BLaER1 treated with 17β-estradiol and CSF1 and Interleukin-3, amounts not matched to agents 10 nM and 100 nM (cell line): ENCODE data around the gene SERPIND1.

ENCODE experiments used
- H3K27ac ChIP-seq, 11 experiments: shearing (Covaris generic); formaldehyde crosslinking; 2 replicates each; pipeline ENCODE4 v1.8.1; 2022
- H3K27me3 ChIP-seq, 11 experiments: shearing (Covaris generic); formaldehyde crosslinking; 2 replicates each; pipeline ENCODE4 v1.8.1; 2022
- H3K36me3 ChIP-seq, 11 experiments: shearing (Covaris generic); formaldehyde crosslinking; 2 replicates each; pipeline ENCODE4 v1.8.1; 2022
- H3K4me1 ChIP-seq, 10 experiments: shearing (Covaris generic); formaldehyde crosslinking; 2 replicates each; pipeline ENCODE4 v1.8.1; 2022
- H3K4me2 ChIP-seq, 11 experiments: shearing (Covaris generic); formaldehyde crosslinking; 2 replicates each; pipeline ENCODE4 v1.8.1; 2022
- H3K4me3 ChIP-seq, 10 experiments: shearing (Covaris generic); formaldehyde crosslinking; 2 replicates each; pipeline ENCODE4 v1.8.1; 2022
- H3K9ac ChIP-seq, 11 experiments: shearing (Covaris generic); formaldehyde crosslinking; 2 replicates each; pipeline ENCODE4 v1.8.1; 2022
- H3K9me3 ChIP-seq, 11 experiments: shearing (Covaris generic); formaldehyde crosslinking; replicated peaks in 1 of 11; 2 replicates each; pipeline ENCODE4 v1.8.1; 2022
- H4K20me1 ChIP-seq, 11 experiments: shearing (Covaris generic); formaldehyde crosslinking; 2 replicates each; pipeline ENCODE4 v1.8.1; 2022
- Cebpa-rat ChIP-seq, 11 experiments: shearing (Covaris generic); IDR thresholded peaks; 2 replicates each; pipeline ENCODE4 v1.8.1; 2022

The SERPIND1 gene

DNA sequence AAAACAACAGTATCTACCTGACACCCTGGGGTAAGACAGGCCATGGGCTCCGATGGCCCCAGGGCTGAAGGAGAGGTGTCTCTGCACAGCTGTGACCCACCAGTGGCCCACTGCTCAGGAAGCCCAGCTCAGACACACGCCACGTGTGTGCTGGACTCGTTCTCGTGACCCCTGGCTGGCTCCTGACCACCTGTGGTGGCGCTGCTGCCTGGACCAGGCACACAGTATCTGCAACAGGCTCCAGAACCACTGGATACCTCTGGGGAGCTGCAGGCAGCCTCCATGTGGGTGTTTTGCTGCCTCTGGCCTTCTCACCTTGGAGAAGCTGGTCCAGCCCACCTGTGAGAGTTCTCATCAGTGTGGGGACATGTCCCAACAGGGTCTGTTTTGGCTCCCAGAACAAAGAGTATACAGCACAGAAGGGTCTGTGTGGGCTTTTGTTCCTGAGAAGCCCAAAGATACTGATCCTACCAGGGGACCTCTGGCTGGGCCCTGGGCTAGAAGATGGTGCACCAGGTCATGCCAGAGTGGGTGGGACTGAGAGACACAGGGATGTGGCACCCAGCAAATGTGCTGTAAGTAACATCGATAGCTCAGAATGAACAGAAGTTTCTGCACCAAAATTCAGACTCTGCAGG, 21.7 kb upstream of the SERPIND1 start:
- H3K9ac ChIP-seq = peak overlapping the region in 2 of 11 experiments; percentile 21 to 29; a peak in 1 of 22 replicates
- 0 out of 22 replicates have a peak overlapping the region, but pooled peaks of 1 of the 11 experiments have one; percentile 11 for H3K27ac ChIP-seq
- no peaks in the 10 kb centered on the region for H3K27me3 ChIP-seq
- peaks cover 36 to 47% (median 42%) of the 10 kb centered on the region in 10 experiments for H3K4me1 ChIP-seq
- TF ChIP-seq Cebpa-rat (IDR thresholded peaks at IDR 0.05) = no peak
- H4K20me1 ChIP-seq = peaks cover 8 to 52% (median 32%) of the 10 kb centered on the region in 11 experiments; a peak in 15 of 22 replicates
- H3K4me2 ChIP-seq = peak overlapping the region in 3 of 11 experiments; percentile 86 to 91 (median 89); a peak in 5 of 22 replicates
- H3K4me3 ChIP-seq = no peak overlapping the region
- H3K36me3 ChIP-seq = peaks cover 51 to 88% (median 69%) of the 10 kb centered on the region in 11 experiments
- H3K9me3 ChIP-seq = no peaks in the 10 kb centered on the region

DNA sequence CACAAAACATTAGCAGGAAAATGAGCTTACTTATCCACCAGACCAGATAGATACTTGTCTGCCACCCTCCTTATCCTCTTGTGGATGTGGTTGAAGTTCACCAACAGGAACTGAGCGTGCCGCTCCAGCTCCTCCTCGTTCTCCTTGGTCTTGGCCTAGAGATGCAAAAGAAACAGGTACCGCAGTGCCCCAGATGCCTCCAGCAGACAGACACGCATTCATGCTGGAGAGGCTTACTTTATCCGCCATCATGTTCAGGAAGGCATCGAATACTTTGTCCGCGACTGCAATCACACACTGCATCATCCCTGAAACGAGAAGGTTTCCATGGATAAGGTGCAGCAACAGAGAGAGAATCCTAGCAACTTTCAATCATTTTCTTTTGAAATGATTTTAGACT, 21.0 kb upstream of the SERPIND1 start:
- Histone ChIP-seq H3K4me3 (no peak overlapping the region), H3K4me1 (peaks cover 36 to 46% (median 42%) of the 10 kb centered on the region in 10 experiments), H3K27ac (no peak overlapping the region), H3K36me3 (peaks cover 51 to 88% (median 68%) of the 10 kb centered on the region in 11 experiments), H3K27me3 (no peaks in the 10 kb centered on the region), H3K4me2 (no peak overlapping the region), H3K9me3 (no peaks in the 10 kb centered on the region), H3K9ac (no peak overlapping the region), H4K20me1 (peaks cover 8 to 48% (median 30%) of the 10 kb centered on the region in 11 experiments; a peak in 15 of 22 replicates)
- TF ChIP-seq Cebpa-rat (IDR thresholded peaks at IDR 0.05) = no peak

DNA sequence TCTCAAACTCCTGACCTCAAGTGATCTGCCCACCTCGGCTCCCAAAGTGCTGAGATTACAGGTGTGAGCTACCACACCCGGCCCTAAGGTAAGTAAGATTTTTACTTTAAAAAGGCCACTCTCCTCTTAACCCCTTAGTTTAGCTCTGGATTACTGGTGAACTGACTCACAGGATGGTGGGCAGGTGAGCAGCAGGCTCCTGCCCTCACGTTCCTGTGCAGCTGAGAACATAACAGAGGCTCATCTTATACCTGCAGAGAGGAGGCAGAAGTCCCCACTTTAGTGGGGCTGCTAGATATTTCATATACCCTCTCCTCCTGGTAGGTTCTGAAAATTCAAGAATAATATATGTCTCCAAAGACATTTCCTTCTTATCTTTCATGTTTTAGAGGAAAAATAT, 17.1 kb upstream of the SERPIND1 start:
- Histone ChIP-seq H3K4me3 (no peak overlapping the region), H3K4me1 (peaks cover under 1 to 8% (median 5%) of the 10 kb centered on the region in 10 experiments; a peak in 16 of 20 replicates), H3K9me3 (no peaks in the 10 kb centered on the region), H4K20me1 (peaks cover 0 to 10% (median 0%) of the 10 kb centered on the region in 11 experiments; a peak in 4 of 22 replicates), H3K36me3 (peaks cover 50 to 93% (median 78%) of the 10 kb centered on the region in 11 experiments), H3K4me2 (no peak overlapping the region), H3K27ac (no peak overlapping the region), H3K27me3 (no peaks in the 10 kb centered on the region), H3K9ac (no peak overlapping the region)
- no peak for TF ChIP-seq Cebpa-rat (IDR thresholded peaks at IDR 0.05)

DNA sequence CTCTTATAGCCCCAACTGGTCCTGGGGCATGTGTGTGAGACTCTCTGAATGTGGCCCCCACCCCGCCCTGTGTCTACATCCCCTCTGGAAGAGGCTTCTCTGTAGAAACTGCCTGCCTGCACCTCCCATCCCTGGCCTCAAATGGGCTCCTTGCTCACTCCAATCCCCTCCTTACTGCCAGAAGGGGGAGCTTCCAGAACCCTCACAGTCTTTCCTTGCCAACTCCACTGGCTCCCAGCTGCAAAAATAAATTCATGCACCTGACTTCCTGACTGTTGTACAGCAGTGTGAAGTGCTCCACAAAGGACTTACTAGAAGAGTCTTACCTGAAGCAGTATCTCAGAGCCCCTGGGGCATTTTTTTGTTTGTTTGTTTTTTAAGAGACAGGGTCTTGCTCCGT, 15.2 kb upstream of the SERPIND1 start:
- H3K27ac ChIP-seq = no peak overlapping the region
- no peak overlapping the region for H3K4me2 ChIP-seq
- no peaks in the 10 kb centered on the region for H3K9me3 ChIP-seq
- H3K4me3 ChIP-seq = no peak overlapping the region
- peaks cover 0 to 3% (median 0%) of the 10 kb centered on the region in 11 experiments; a peak in 1 of 22 replicates for H4K20me1 ChIP-seq
- H3K4me1 ChIP-seq = 0 out of 20 replicates have a peak, but pooled peaks cover 0 to 4% (median 0%) of the 10 kb centered on the region in 10 experiments
- no peak overlapping the region for H3K9ac ChIP-seq
- no peaks in the 10 kb centered on the region for H3K27me3 ChIP-seq
- peaks cover 51 to 99% (median 82%) of the 10 kb centered on the region in 11 experiments for H3K36me3 ChIP-seq
- TF ChIP-seq Cebpa-rat (IDR thresholded peaks at IDR 0.05) = no peak

DNA sequence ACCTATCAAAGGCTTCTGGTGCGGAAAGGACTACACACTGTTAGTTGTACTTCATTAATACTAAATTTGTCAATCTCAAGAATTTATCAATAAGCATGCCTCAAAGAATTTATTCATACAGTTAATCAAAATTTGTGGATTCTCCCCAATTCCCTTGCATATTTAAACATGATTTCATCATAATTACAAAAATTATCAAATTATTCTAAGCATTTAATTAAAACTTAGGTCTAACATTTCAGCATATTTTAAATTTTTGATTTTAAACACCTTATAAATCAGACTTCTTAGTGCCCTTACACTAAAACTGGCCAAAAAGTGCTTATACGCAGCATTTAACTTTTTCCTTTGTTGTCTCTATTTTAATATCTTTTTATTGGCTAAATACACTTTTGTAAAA, 13.8 kb upstream of the SERPIND1 start:
- Histone ChIP-seq H3K9ac (no peak overlapping the region), H4K20me1 (peaks cover 0 to 3% (median 0%) of the 10 kb centered on the region in 11 experiments; a peak in 1 of 22 replicates), H3K27me3 (no peaks in the 10 kb centered on the region), H3K4me2 (no peak overlapping the region), H3K4me1 (0 out of 20 replicates have a peak, but pooled peaks cover 0 to 4% (median 0%) of the 10 kb centered on the region in 10 experiments), H3K36me3 (peaks cover 62 to 100% (median 84%) of the 10 kb centered on the region in 11 experiments), H3K27ac (no peak overlapping the region), H3K9me3 (no peaks in the 10 kb centered on the region), H3K4me3 (no peak overlapping the region)
- TF ChIP-seq Cebpa-rat (IDR thresholded peaks at IDR 0.05) = no peak

DNA sequence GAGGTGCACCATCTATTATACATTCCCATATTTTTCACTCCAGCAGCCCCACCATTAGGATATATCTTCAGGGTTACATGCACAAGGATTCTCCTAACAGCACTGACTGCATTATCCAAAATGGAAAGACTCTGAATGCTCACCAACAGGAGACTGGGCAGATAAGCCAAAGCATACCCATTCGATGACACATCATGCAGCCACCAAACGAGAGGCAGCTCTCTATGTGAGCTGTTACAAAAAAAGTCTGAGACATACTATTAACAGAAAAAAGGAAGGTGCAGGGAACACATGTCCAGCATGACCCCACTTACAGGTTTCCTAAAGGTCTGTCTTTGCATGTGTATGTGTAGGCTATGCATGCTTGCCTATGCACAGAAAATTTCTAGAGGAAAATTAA, 12.4 kb upstream of the SERPIND1 start:
- TF ChIP-seq Cebpa-rat (IDR thresholded peaks at IDR 0.05) = no peak
- peaks cover 0 to 7% (median 0%) of the 10 kb centered on the region in 11 experiments; a peak in 1 of 22 replicates for H4K20me1 ChIP-seq
- H3K4me1 ChIP-seq = 0 out of 20 replicates have a peak, but pooled peaks cover 0 to 4% (median 0%) of the 10 kb centered on the region in 10 experiments
- H3K27ac ChIP-seq = no peak overlapping the region
- no peaks in the 10 kb centered on the region for H3K27me3 ChIP-seq
- H3K4me2 ChIP-seq = no peak overlapping the region
- peaks cover 62 to 99% (median 86%) of the 10 kb centered on the region in 11 experiments for H3K36me3 ChIP-seq
- H3K9me3 ChIP-seq = no peaks in the 10 kb centered on the region
- no peak overlapping the region for H3K9ac ChIP-seq
- no peak overlapping the region for H3K4me3 ChIP-seq

DNA sequence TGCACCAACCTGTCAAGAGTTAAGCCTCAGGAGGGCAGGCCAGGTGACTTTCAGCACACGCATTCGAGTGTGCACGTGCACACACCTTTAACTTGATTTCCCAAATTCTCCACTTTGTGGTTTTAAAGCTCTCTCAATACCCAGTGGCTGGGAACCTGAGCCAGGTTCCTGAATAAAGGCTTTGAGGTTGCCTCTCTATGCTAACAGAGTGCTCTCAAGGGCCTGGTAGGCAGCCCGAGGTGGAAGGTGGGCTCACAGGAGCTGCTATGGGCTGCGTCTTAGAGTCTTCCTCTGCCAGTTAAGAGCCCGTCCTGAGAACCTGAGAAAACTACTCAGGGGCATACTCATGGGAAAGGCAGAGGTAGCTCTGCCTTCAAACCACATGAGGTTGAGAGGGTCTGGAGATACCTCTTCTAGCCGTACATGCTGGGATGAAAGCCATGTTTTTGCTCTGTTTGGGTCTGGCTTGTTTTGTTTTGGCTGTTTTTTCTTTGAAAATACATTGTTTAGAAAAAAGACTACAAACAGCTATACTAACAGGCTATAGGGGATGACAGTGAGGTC, 11.6 kb upstream of the SERPIND1 start:
- no peak overlapping the region for H3K27ac ChIP-seq
- no peak for TF ChIP-seq Cebpa-rat (IDR thresholded peaks at IDR 0.05)
- no peaks in the 10 kb centered on the region for H3K9me3 ChIP-seq
- H3K36me3 ChIP-seq = peaks cover 58 to 99% (median 85%) of the 10 kb centered on the region in 11 experiments
- no peaks in the 10 kb centered on the region for H3K27me3 ChIP-seq
- H3K9ac ChIP-seq = no peak overlapping the region
- H3K4me2 ChIP-seq = no peak overlapping the region
- H3K4me3 ChIP-seq = no peak overlapping the region
- H4K20me1 ChIP-seq = peaks cover 0 to 7% (median 0%) of the 10 kb centered on the region in 11 experiments; a peak in 1 of 22 replicates
- H3K4me1 ChIP-seq = 0 out of 20 replicates have a peak, but pooled peaks cover 0 to 4% (median 0%) of the 10 kb centered on the region in 10 experiments

DNA sequence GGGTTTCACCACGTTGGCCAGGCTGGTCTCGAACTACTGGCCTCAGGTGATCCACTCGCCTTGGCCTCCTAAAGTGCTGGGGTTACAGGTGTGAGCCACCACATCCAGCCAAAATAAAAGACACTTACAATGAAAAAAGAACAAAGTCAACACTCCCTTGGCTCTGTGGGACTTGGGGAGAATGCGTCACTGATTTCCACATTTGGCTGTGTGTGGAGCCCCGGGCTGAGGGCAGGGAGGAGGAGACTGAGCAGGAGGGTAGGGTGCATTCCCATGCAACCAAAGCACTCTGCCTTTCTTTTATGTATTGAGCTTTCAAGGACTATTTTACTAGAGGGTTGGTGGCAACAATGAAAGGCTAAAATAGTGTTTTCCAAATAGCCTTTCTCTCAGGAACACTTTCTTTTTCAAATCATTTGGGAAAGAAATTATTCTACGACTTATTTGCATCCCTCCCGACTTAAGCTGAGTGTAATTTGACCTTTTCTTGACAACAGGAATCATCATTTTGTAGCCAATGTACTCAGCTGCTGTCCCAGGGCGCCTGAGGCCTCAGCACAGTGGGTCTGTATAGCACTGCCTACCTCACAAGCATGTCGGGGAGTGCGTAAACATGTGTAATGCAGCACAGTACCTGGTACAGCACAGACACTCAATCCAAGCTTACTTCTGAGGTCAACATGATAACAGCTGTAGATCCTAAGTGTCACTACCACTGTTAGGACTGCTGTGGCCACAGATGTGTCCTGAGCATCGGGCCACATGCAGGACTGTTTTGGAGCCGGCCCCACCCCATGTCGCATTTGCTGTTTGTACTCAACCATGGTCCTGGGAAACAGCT, 10.1 kb upstream of the SERPIND1 start:
- Histone ChIP-seq H3K36me3 (peaks cover 55 to 99% (median 83%) of the 10 kb centered on the region in 11 experiments), H3K27me3 (no peaks in the 10 kb centered on the region), H3K9ac (no peak overlapping the region), H3K4me3 (no peak overlapping the region), H4K20me1 (peaks cover 0 to 7% (median 0%) of the 10 kb centered on the region in 11 experiments; a peak in 1 of 22 replicates), H3K4me1 (peaks cover 5 to 9% (median 6%) of the 10 kb centered on the region in 10 experiments; a peak in 19 of 20 replicates), H3K4me2 (no peak overlapping the region), H3K9me3 (peaks cover 0 to 5% (median 0%) of the 10 kb centered on the region in 11 experiments; a peak in 8 of 22 replicates), H3K27ac (no peak overlapping the region)
- TF ChIP-seq Cebpa-rat (IDR thresholded peaks at IDR 0.05) = no peak
